BJ (cell line): ENCODE data around the gene DNAJA3. TPM values are rescaled to one million over a fixed set of nuclear protein-coding genes. Genes with fewer than 3 reads are reported as not detected.

Experiments
- CTCF ChIA-PET: fragments of 350-600 bp; formaldehyde crosslinking; extraction: SDS; loops from one replicate; lab custom pipeline; 2021; ENCODE audit warnings: antibody characterized with exemption, inconsistent platforms; lab: Yijun Ruan, JAX
- POLR2A ChIA-PET: fragments of 300-600 bp; sonication (Branson Sonifier 250); formaldehyde crosslinking; extraction: SDS; loops from one replicate; lab custom pipeline; 2021; ENCODE audit warnings: antibody characterized with exemption; lab: Charles Lee
- DNase-seq: peaks from one replicate; pipeline ENCODE4 v3.0.0-alpha.2; 2011; ENCODE audit warnings: low read depth
- H3K27me3 ChIP-seq: 2 replicates; pipeline ENCODE4 v1.6.0; 2011; ENCODE audit warnings: low read length; ENCODE audit not compliant: control insufficient read depth, insufficient read depth
- H3K36me3 ChIP-seq: 2 replicates; pipeline ENCODE4 v1.5.1; 2011; ENCODE audit warnings: low read length; ENCODE audit not compliant: control insufficient read depth, insufficient read depth
- H3K4me3 ChIP-seq: 2 replicates; pipeline ENCODE4 v1.5.1; 2011; ENCODE audit warnings: low read depth, mild to moderate bottlenecking, control low read depth, low read length
- CTCF ChIP-seq: IDR thresholded peaks from 2 replicates; pipeline ENCODE4 v1.5.1; 2011; ENCODE audit warnings: low read depth, mild to moderate bottlenecking, control low read depth, inconsistent platforms, low read length, moderate library complexity; ENCODE audit not compliant: insufficient read depth
- polyA plus RNA-seq: library from polyadenylated mRNA; depleted of rRNA; stranded (reverse); fragments of >200 nt; gene quantifications from 2 replicates; pipeline ENCODE4 v1.2.3, GENCODE V29; 2011

DNAJA3 gene
- polyA plus RNA-seq, 1 experiment: 48.8 TPM

- DNase-seq: no peak
- H3K27me3 ChIP-seq: no peaks in the 10 kb centered on the region
- CTCF ChIA-PET: interaction anchor here (1.2 to 12.3 kb wide), 5 partner anchors 16 to 136 kb away, joined by 3 to 205 read pairs (median 3); no protein-coding TSS in a partner anchor
- POLR2A ChIA-PET: no interaction called here
- H3K4me3 ChIP-seq: no peak overlapping the region
- TF ChIP-seq CTCF: peak; percentile 9; the same call in 1 of the 2 replicates
- peaks cover 17% of the 10 kb centered on the region for H3K36me3 ChIP-seq
Observed at GRCh38 chr16:4409081-4409932, 16.4 kb upstream of the DNAJA3 start.

- peak; percentile 72 for DNase-seq
- H3K4me3 ChIP-seq: no peak overlapping the region
- CTCF ChIA-PET: interaction anchor here (1.0 to 12.3 kb wide), 5 partner anchors 7 to 64 kb away, joined by 3 to 205 read pairs (median 10); no protein-coding TSS in a partner anchor
- H3K27me3 ChIP-seq: no peaks in the 10 kb centered on the region
- POLR2A ChIA-PET: interaction anchor here (1.0 kb wide), 1 partner anchor 18 kb away, joined by 3 read pairs; no protein-coding TSS in a partner anchor
- H3K36me3 ChIP-seq: peaks cover 11% of the 10 kb centered on the region
- no peak for TF ChIP-seq CTCF
Observed at GRCh38 chr16:4410335-4411075, 15.2 kb upstream of the DNAJA3 start.

- no peak overlapping the region for H3K4me3 ChIP-seq
- no peak for TF ChIP-seq CTCF
- no peak for DNase-seq
- no peaks in the 10 kb centered on the region for H3K27me3 ChIP-seq
- POLR2A ChIA-PET: no interaction called here
- CTCF ChIA-PET: interaction anchor here (3.8 kb wide), 1 partner anchor 8 kb away, joined by 40 read pairs; no protein-coding TSS in a partner anchor
- peaks cover 7% of the 10 kb centered on the region for H3K36me3 ChIP-seq
Observed at GRCh38 chr16:4411684-4412083, 14.0 kb upstream of the DNAJA3 start.

- Histone ChIP-seq H3K36me3 (peaks cover 7% of the 10 kb centered on the region), H3K4me3 (no peak overlapping the region), H3K27me3 (no peaks in the 10 kb centered on the region)
- no peak for TF ChIP-seq CTCF
- DNase-seq: no peak
- CTCF ChIA-PET: interaction anchor here (3.8 kb wide), 1 partner anchor 9 kb away, joined by 40 read pairs; no protein-coding TSS in a partner anchor
- POLR2A ChIA-PET: no interaction called here
Observed at GRCh38 chr16:4412159-4412558, 13.5 kb upstream of the DNAJA3 start.

GRCh38 chr16:4412854-4413253, 12.8 kb upstream of the DNAJA3 start:
- POLR2A ChIA-PET: no interaction called here
- CTCF ChIA-PET: interaction anchor here (3.8 kb wide), 1 partner anchor 10 kb away, joined by 40 read pairs; no protein-coding TSS in a partner anchor
- DNase-seq: no peak

More at GRCh38 chr16:4412854-4413253, 12.8 kb upstream of the DNAJA3 start:
- H3K36me3 ChIP-seq: peaks cover 5% of the 10 kb centered on the region
- H3K27me3 ChIP-seq: no peaks in the 10 kb centered on the region
- TF ChIP-seq CTCF: no peak
- H3K4me3 ChIP-seq: no peak overlapping the region
